ENCODE data around the gene ZNF35. TPM values are rescaled to one million over a fixed set of nuclear protein-coding genes. Genes with fewer than 3 reads are reported as not detected.

ZNF35 gene
- total and polyA plus RNA-seq, 2 donors (not counting 3 experiments of a cell fraction or from before 2014, with no cell fraction given), result 2.5 to 9.1 TPM

GRCh38 chr3:44642337-44642736 is 6.2 kb upstream of the ZNF35 start:
- H3K9me3 ChIP-seq (replicated peaks; ENCODE audit: control insufficient read depth, insufficient read depth, low read length), result peaks cover 17% of the 10 kb centered on the region
- H3K27ac ChIP-seq (ENCODE audit: insufficient read depth, low read depth, low read length), result no peak overlapping the region
- H3K9ac ChIP-seq (replicated peaks; ENCODE audit: extremely low read depth, insufficient read depth, low read length), result no peak overlapping the region
- intact Hi-C loops (cut with micrococcal nuclease), result loop anchor here (10.0 kb wide), 1 partner anchor 242 kb away; no protein-coding TSS in a partner anchor
- H3K4me3 ChIP-seq (replicated peaks in 1 of 3; ENCODE audit: insufficient read depth in 1 of 3, low read depth in 1 of 3, low read length in 3 of 3), result no peak overlapping the region
- H3K9me1 ChIP-seq (replicated peaks; ENCODE audit: control insufficient read depth, extremely low read depth, insufficient read depth, low read length), result no peaks in the 10 kb centered on the region
- CTCF ChIA-PET, result no interaction called here
- no peaks in the 10 kb centered on the region for H3K27me3 ChIP-seq (ENCODE audit: control insufficient read depth in 2 of 2, insufficient read depth in 2 of 2, low read length in 2 of 2)
- H3K36me3 ChIP-seq (ENCODE audit: control insufficient read depth in 2 of 2, extremely low read depth in 1 of 2, insufficient read depth in 2 of 2, low read length in 2 of 2), result peaks cover 15% of the 10 kb centered on the region in 2 experiments
- dilution Hi-C loops (cut with MboI; ENCODE audit: extremely low pct_ligation_motif_present, low sequenced_read_pairs), result no loop called here
- POLR2A ChIA-PET, result no interaction called here
- DNase-seq (ENCODE audit: low read depth, low spot score) (no peak), FAIRE-seq (no peak)
- no peak overlapping the region for H3K4me2 ChIP-seq (ENCODE audit: insufficient read depth, low read length)
- no peaks in the 10 kb centered on the region for H3K4me1 ChIP-seq (ENCODE audit: control insufficient read depth, extremely low read depth, insufficient read depth, low read length)
- no TSS peak for BruUV-seq (replicated peaks)
- H4K20me1 ChIP-seq (replicated peaks; ENCODE audit: control insufficient read depth, extremely low read depth, insufficient read depth, low read length), result no peaks in the 10 kb centered on the region
- H2AFZ ChIP-seq (ENCODE audit: low read depth, low read length), result no peak overlapping the region
- H3K79me2 ChIP-seq (ENCODE audit: control insufficient read depth, insufficient read depth, low read length), result no peaks in the 10 kb centered on the region
- TF ChIP-seq MYC (IDR thresholded peaks at IDR 0.05; ENCODE audit: low read depth, low read length) (no peak), GATA2 (IDR thresholded peaks at IDR 0.05; ENCODE audit: insufficient read depth, insufficient read length, low read depth, low read length) (no peak), JUN (IDR thresholded peaks at IDR 0.05; ENCODE audit: borderline replicate concordance, insufficient read depth, insufficient read length, low read depth) (no peak), CTCF (IDR thresholded peaks at IDR 0.05; ENCODE audit: extremely low read depth in 1 of 2, insufficient read depth in 1 of 2, low read depth in 1 of 2, low read length in 2 of 2) (no peak), EZH2 (IDR thresholded peaks at IDR 0.05; ENCODE audit: borderline replicate concordance, low read depth, low read length, severe bottlenecking) (no peak), FOS (IDR thresholded peaks at IDR 0.05; ENCODE audit: borderline replicate concordance, insufficient read depth, low read length) (no peak), POLR2AphosphoS5 (IDR thresholded peaks at IDR 0.05; ENCODE audit: insufficient read depth, low read depth, low read length) (no peak), MAX (IDR thresholded peaks at IDR 0.05; ENCODE audit: insufficient read depth, insufficient read length) (no peak), POLR2A (IDR thresholded peaks at IDR 0.05; ENCODE audit: low read depth, low read length) (no peak)

All from endothelial cell of umbilical vein (primary cell).